NCI-H1417 treated with DMSO at 0.1 percent for 48 hours (cell line): ENCODE results near the gene SIGLEC15.

ENCODE experiments used
- DNase-seq: peaks from one replicate; lab custom pipeline; 2025; lab: John Stamatoyannopoulos, UW

SIGLEC15 gene

GRCh38 chr18:45879681-45880655 is 54.5 kb downstream of the SIGLEC15 start:
- no peak for DNase-seq

GRCh38 chr18:45880876-45881558 is 55.5 kb downstream of the SIGLEC15 start:
- no peak for DNase-seq

- no peak for DNase-seq
These were observed 62.1 kb downstream of the SIGLEC15 start for GRCh38 chr18:45887585-45887984.

GRCh38 chr18:45889419-45890064 is 64.1 kb downstream of the SIGLEC15 start:
- no peak for DNase-seq

- no peak for DNase-seq
These were observed 65.1 kb downstream of the SIGLEC15 start for GRCh38 chr18:45890606-45891005.

- no peak for DNase-seq
These were observed 66.3 kb downstream of the SIGLEC15 start for GRCh38 chr18:45891806-45892205.
